ENCODE data around the gene PCYOX1L.

- TF ChIP-seq POLR2AphosphoS5 (IDR thresholded peaks at IDR 0.05; ENCODE audit: low read depth) (no peak), CTCF (conservative IDR thresholded peaks at IDR 0.05; ENCODE audit: low read depth in 2 of 2) (no peak), EZH2phosphoT487 (IDR thresholded peaks at IDR 0.05; ENCODE audit: unreplicated experiment) (no peak), REST (IDR thresholded peaks at IDR 0.05; ENCODE audit: unreplicated experiment) (no peak), ZNF462 (CRISPR knock-in tag; IDR thresholded peaks at IDR 0.05) (no peak), EZH2 (IDR thresholded peaks at IDR 0.05; ENCODE audit: low read depth, unreplicated experiment) (no peak), ETS1 (IDR thresholded peaks at IDR 0.05) (no peak), JUNB (IDR thresholded peaks at IDR 0.05; ENCODE audit: unreplicated experiment) (no peak), NANOG (IDR thresholded peaks at IDR 0.05; ENCODE audit: borderline replicate concordance) (no peak), CREB1 (CRISPR knock-in tag; IDR thresholded peaks at IDR 0.05; ENCODE audit: low read depth) (no peak), STAT1 (IDR thresholded peaks at IDR 0.05; ENCODE audit: unreplicated experiment) (no peak), ZNF331 (CRISPR knock-in tag; IDR thresholded peaks at IDR 0.05; ENCODE audit: low read depth) (no peak), ZNF114 (CRISPR knock-in tag; IDR thresholded peaks at IDR 0.05) (no peak)
Observed at GRCh38 chr5:149387982-149388381, 30.1 kb downstream of the PCYOX1L start.

Data from GM23338 (cell line).